CD14-positive monocyte (primary cell): ENCODE data around the gene TIMM10B. TPM values are rescaled to one million over a fixed set of nuclear protein-coding genes. Genes with fewer than 3 reads are reported as not detected.

Experiments
- DNase-seq, 3 donors: peaks; one replicate each; pipeline ENCODE4 v3.0.0-alpha.2; 2011 to 2022
- H2AFZ ChIP-seq: 2 replicates; pipeline ENCODE4 v1.6.0; 2012; ENCODE audit warnings: mild to moderate bottlenecking, low read depth, low read length, inconsistent platforms; ENCODE audit not compliant: insufficient read depth, poor library complexity, severe bottlenecking
- H3K27ac ChIP-seq, 2 donors: 1 replicate in 1 of 2; 2 replicates in 1 of 2; pipeline ENCODE4 v1.5.1; 2012 to 2013; ENCODE audit warnings: low read length in 2 of 2, control low read depth in 1 of 2, inconsistent platforms in 1 of 2, low read depth in 1 of 2, mild to moderate bottlenecking in 1 of 2
- H3K27me3 ChIP-seq, 2 donors: one replicate each; pipeline versions ENCODE4 v1.6.0 to v1.6.1; 2011 to 2013; ENCODE audit warnings: low read length in 2 of 2; ENCODE audit not compliant: control insufficient read depth in 2 of 2, insufficient read depth in 2 of 2
- H3K36me3 ChIP-seq, 2 donors: replicated peaks in 1 of 2; 1 replicate in 1 of 2; 2 replicates in 1 of 2; pipeline versions ENCODE4 v1.5.1 to v1.6.1; 2012 to 2013; ENCODE audit warnings: low read length in 2 of 2, control low read depth in 1 of 2, inconsistent platforms in 1 of 2, mild to moderate bottlenecking in 1 of 2; ENCODE audit not compliant: insufficient read depth in 2 of 2, control insufficient read depth in 1 of 2
- H3K4me1 ChIP-seq, 2 donors: 1 replicate in 1 of 2; 2 replicates in 1 of 2; pipeline versions ENCODE4 v1.5.1 to v1.6.1; 2012 to 2013; ENCODE audit warnings: low read length in 2 of 2, control low read depth in 1 of 2, inconsistent platforms in 1 of 2, mild to moderate bottlenecking in 1 of 2, moderate library complexity in 1 of 2; ENCODE audit not compliant: insufficient read depth in 2 of 2, control insufficient read depth in 1 of 2
- H3K4me2 ChIP-seq: replicated peaks from 2 replicates; pipeline ENCODE3; 2012; ENCODE audit warnings: low read length, moderate library complexity, mild to moderate bottlenecking; ENCODE audit not compliant: poor library complexity, severe bottlenecking; ENCODE audit errors: extremely low read depth
- H3K4me3 ChIP-seq, 3 experiments: fragments of 200-600 bp in 1 of 3; sonication (generic) in 1 of 3; replicated peaks in 1 of 3; 1 replicate in 2 of 3; 2 replicates in 1 of 3; pipeline ENCODE4 v1.5.1; 2011 to 2013; ENCODE audit warnings: low read length in 3 of 3, mild to moderate bottlenecking in 3 of 3, control low read depth in 2 of 3, low read depth in 2 of 3, inconsistent platforms in 1 of 3, moderate library complexity in 1 of 3
- H3K79me2 ChIP-seq: 2 replicates; pipeline ENCODE4 v1.6.0; 2012; ENCODE audit warnings: mild to moderate bottlenecking, control low read depth, inconsistent platforms, low read length, moderate library complexity; ENCODE audit not compliant: insufficient read depth
- H3K9ac ChIP-seq: 2 replicates; pipeline ENCODE4 v1.6.0; 2017; ENCODE audit warnings: low read length, mild to moderate bottlenecking; ENCODE audit not compliant: insufficient read depth, poor library complexity, severe bottlenecking
- H3K9me3 ChIP-seq, 2 donors: replicated peaks in 1 of 2; 1 replicate in 1 of 2; 2 replicates in 1 of 2; pipeline versions ENCODE4 v1.5.1 to v1.6.1; 2012 to 2013; ENCODE audit warnings: low read length in 2 of 2, control low read depth in 1 of 2; ENCODE audit not compliant: control insufficient read depth in 1 of 2, insufficient read depth in 1 of 2
- H4K20me1 ChIP-seq: 2 replicates; pipeline ENCODE4 v1.6.0; 2012; ENCODE audit warnings: mild to moderate bottlenecking, low read length, control low read depth, moderate library complexity; ENCODE audit not compliant: insufficient read depth
- H3K27ac Mint-ChIP-seq, 7 donors: one replicate each; pipeline ENCODE4 v1.8.0; 2020; ENCODE audit warnings: mild to moderate bottlenecking in 7 of 7, mixed read lengths in 7 of 7, moderate library complexity in 6 of 7, inconsistent platforms in 2 of 7
- H3K27me3 Mint-ChIP-seq, 3 donors: one replicate each; pipeline ENCODE4 v1.8.0; 2021 to 2022; ENCODE audit warnings: low read depth in 3 of 3, mild to moderate bottlenecking in 3 of 3, mixed read lengths in 3 of 3, moderate library complexity in 3 of 3, inconsistent platforms in 1 of 3
- H3K36me3 Mint-ChIP-seq, 2 donors: one replicate each; pipeline ENCODE4 v1.8.0; 2020; ENCODE audit warnings: mixed read lengths in 2 of 2, inconsistent platforms in 1 of 2, mild to moderate bottlenecking in 1 of 2
- H3K4me1 Mint-ChIP-seq: one replicate; pipeline ENCODE4 v1.8.0; 2020; ENCODE audit warnings: mild to moderate bottlenecking, mixed read lengths
- H3K4me3 Mint-ChIP-seq, 2 donors: one replicate each; pipeline ENCODE4 v1.8.0; 2020; ENCODE audit warnings: mild to moderate bottlenecking in 2 of 2, mixed read lengths in 2 of 2, moderate library complexity in 1 of 2
- H3K9me3 Mint-ChIP-seq, 7 donors: one replicate each; pipeline ENCODE4 v1.8.0; 2020 to 2022; ENCODE audit warnings: mixed read lengths in 7 of 7, mild to moderate bottlenecking in 6 of 7, moderate library complexity in 6 of 7, inconsistent platforms in 2 of 7
- WGBS: methylation state at CpG from one replicate; pipeline ENCODE4 v1.1.5; 2013; ENCODE audit warnings: missing lambda C conversion rate; ENCODE audit not compliant: insufficient coverage; 5-methylcytosine and 5-hydroxymethylcytosine counted together
- intact Hi-C, 2 donors: fragments of 100-400 bp; cut with micrococcal nuclease; formaldehyde crosslinking; loops; one replicate each; pipeline versions ENCODE4 v1.15.0 to v1.15.1; 2023
- polyA plus RNA-seq, 3 donors: library from polyadenylated mRNA; depleted of rRNA in 1 of 3; unstranded in 2 of 3; stranded (reverse) in 1 of 3; fragments of 300-500 nt in 2 of 3; fragments of >200 nt in 1 of 3; fragmentation: Illumina TruSeq in 2 of 3; gene quantifications; 1 replicate in 2 of 3; 2 replicates in 1 of 3; pipeline ENCODE4 v1.2.3, GENCODE V29; 2012 to 2021
- TF ChIP-seq, protein P1 (sequence below): fragments of 200-600 bp; IDR thresholded peaks from one replicate; pipeline ENCODE4 v1.8.0; 2022; ENCODE audit warnings: antibody characterized with exemption, mild to moderate bottlenecking

TIMM10B gene
- polyA plus RNA-seq, 3 donors: 20.0 to 34.9 (median 22.1) TPM

- Histone ChIP-seq H3K4me1 (no peaks in the 10 kb centered on the region), H3K9ac (no peak overlapping the region), H3K9me3 (no peaks in the 10 kb centered on the region), H3K27me3 (no peaks in the 10 kb centered on the region), H3K4me2 (no peak overlapping the region), H3K36me3 (peaks cover 46 to 84% of the 10 kb centered on the region in 2 donors), H2AFZ (no peak overlapping the region), H3K4me3 (no peak overlapping the region), H4K20me1 (no peaks in the 10 kb centered on the region), H3K27ac (no peak overlapping the region), H3K79me2 (no peaks in the 10 kb centered on the region)
- TF ChIP-seq, protein P1, sequence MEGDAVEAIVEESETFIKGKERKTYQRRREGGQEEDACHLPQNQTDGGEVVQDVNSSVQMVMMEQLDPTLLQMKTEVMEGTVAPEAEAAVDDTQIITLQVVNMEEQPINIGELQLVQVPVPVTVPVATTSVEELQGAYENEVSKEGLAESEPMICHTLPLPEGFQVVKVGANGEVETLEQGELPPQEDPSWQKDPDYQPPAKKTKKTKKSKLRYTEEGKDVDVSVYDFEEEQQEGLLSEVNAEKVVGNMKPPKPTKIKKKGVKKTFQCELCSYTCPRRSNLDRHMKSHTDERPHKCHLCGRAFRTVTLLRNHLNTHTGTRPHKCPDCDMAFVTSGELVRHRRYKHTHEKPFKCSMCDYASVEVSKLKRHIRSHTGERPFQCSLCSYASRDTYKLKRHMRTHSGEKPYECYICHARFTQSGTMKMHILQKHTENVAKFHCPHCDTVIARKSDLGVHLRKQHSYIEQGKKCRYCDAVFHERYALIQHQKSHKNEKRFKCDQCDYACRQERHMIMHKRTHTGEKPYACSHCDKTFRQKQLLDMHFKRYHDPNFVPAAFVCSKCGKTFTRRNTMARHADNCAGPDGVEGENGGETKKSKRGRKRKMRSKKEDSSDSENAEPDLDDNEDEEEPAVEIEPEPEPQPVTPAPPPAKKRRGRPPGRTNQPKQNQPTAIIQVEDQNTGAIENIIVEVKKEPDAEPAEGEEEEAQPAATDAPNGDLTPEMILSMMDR: no peak
- Mint-ChIP-seq H3K9me3 (no peaks in the 10 kb centered on the region), H3K4me1 (no peaks in the 10 kb centered on the region), H3K36me3 (peaks cover 61 to 63% of the 10 kb centered on the region in 2 donors), H3K27me3 (peaks cover 0 to 2% (median 0%) of the 10 kb centered on the region in 3 donors), H3K4me3 (no peak overlapping the region), H3K27ac (no peak overlapping the region)
- DNase-seq: no peak
- WGBS: over 99% methylated on average over 18 of the region's 26 CpGs
- intact Hi-C loops: no loop called here
These were observed 23.6 kb upstream of the TIMM10B start for GRCh38 chr11:6457581-6458320.

DNA sequence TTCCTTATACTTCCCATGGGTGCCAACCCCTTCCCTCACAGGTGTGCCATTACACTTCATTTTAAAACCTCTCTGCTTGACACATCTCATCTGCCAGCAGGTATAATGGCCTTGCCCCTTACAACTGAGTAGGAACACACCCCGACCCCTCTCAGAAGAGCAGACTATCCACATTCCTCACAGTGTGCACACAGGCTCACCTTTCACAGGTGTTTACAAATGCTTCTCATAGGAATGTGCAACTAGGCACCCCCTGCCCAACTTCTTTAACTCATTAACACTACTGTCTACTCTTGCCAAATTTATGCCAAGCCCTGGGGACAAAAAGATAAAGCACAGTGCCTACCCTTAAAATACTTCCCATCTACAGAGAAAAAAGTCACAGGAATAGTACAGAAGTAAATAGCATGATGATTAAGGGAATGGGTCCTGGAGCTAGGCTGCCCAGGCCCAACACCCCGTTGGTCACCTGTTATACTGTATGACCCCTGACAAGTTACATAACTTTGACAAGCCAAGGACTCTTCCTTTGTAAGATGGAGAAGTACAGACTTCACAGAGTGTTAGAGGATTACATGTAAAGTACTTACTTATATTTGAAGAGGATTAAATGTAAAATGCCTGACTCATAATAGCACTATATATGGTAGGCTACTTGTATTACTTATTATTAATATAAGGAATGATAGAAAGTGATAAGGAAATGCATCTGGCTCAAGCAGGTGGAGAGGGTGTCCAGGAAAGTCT, 22.8 kb upstream of the TIMM10B start:
- H3K27ac ChIP-seq: no peak overlapping the region
- H3K36me3 ChIP-seq: peaks cover 42 to 80% of the 10 kb centered on the region in 2 donors
- H3K9me3 ChIP-seq: no peaks in the 10 kb centered on the region
- no peak overlapping the region for H3K4me3 ChIP-seq
- no peaks in the 10 kb centered on the region for H3K9me3 Mint-ChIP-seq
- peaks cover 59 to 62% of the 10 kb centered on the region in 2 donors for H3K36me3 Mint-ChIP-seq
- no peaks in the 10 kb centered on the region for H3K4me1 Mint-ChIP-seq
- intact Hi-C loops: no loop called here
- no peak overlapping the region for H2AFZ ChIP-seq
- H4K20me1 ChIP-seq: no peaks in the 10 kb centered on the region
- no peak for DNase-seq
- no peaks in the 10 kb centered on the region for H3K79me2 ChIP-seq
- H3K4me1 ChIP-seq: no peaks in the 10 kb centered on the region
- no peak overlapping the region for H3K4me3 Mint-ChIP-seq
- no peak overlapping the region for H3K9ac ChIP-seq
- no peak overlapping the region for H3K4me2 ChIP-seq
- TF ChIP-seq, protein P1: no peak
- no peaks in the 10 kb centered on the region for H3K27me3 ChIP-seq
- peak overlapping the region in 1 of 7 donors; percentile 21 for H3K27ac Mint-ChIP-seq
- peaks cover 0 to 2% (median 0%) of the 10 kb centered on the region in 3 donors for H3K27me3 Mint-ChIP-seq
- 100% methylated on average over 1 of the region's 2 CpGs for WGBS
